Epidermal melanocyte (primary cell): ENCODE results near the gene SLC39A11.

Experiments
- DNase-seq: peaks from one replicate; pipeline ENCODE4 v3.0.0; 2011; ENCODE audit warnings: low spot score; ENCODE audit not compliant: insufficient read length

Gene SLC39A11

GRCh38 chr17:72882426-72882825 lies 210.1 kb downstream of the SLC39A11 start:
- DNase-seq: no peak

- DNase-seq: no peak
Observed at GRCh38 chr17:72879877-72880276, 212.6 kb downstream of the SLC39A11 start.

- DNase-seq: no peak
Observed at GRCh38 chr17:72878975-72879660, 213.4 kb downstream of the SLC39A11 start.

GRCh38 chr17:72877348-72877747 lies 215.1 kb downstream of the SLC39A11 start:
- no peak for DNase-seq

- DNase-seq: no peak
Observed at GRCh38 chr17:72876413-72876812, 216.1 kb downstream of the SLC39A11 start.

- no peak for DNase-seq
Observed at GRCh38 chr17:72875361-72875760, 217.1 kb downstream of the SLC39A11 start.

GRCh38 chr17:72872396-72872795 lies 220.1 kb downstream of the SLC39A11 start:
- DNase-seq: no peak

GRCh38 chr17:72870367-72870985 lies 222.0 kb downstream of the SLC39A11 start:
- no peak for DNase-seq

GRCh38 chr17:72869630-72870029 lies 222.9 kb downstream of the SLC39A11 start:
- no peak for DNase-seq

GRCh38 chr17:72865954-72866353 lies 226.5 kb downstream of the SLC39A11 start:
- no peak for DNase-seq

- DNase-seq: no peak
Observed at GRCh38 chr17:72863526-72864211, 228.8 kb downstream of the SLC39A11 start.

GRCh38 chr17:72862276-72862999 lies 230.1 kb downstream of the SLC39A11 start:
- DNase-seq: no peak

GRCh38 chr17:72861811-72862210 lies 230.7 kb downstream of the SLC39A11 start:
- no peak for DNase-seq

GRCh38 chr17:72860778-72861177 lies 231.7 kb downstream of the SLC39A11 start:
- no peak for DNase-seq

GRCh38 chr17:72858826-72859495 lies 233.5 kb downstream of the SLC39A11 start:
- no peak for DNase-seq

GRCh38 chr17:72853440-72854415 lies 238.8 kb downstream of the SLC39A11 start:
- DNase-seq: no peak

- DNase-seq: no peak
Observed at GRCh38 chr17:72852277-72852938, 240.1 kb downstream of the SLC39A11 start.

- no peak for DNase-seq
Observed at GRCh38 chr17:72850410-72851118, 241.9 kb downstream of the SLC39A11 start.

- DNase-seq: no peak
Observed at GRCh38 chr17:72846399-72846798, 246.1 kb downstream of the SLC39A11 start.
